GM19328 (cell line): Measurements from ENCODE around the gene NLRC3.
"Not testable (repeated sequence)": the region's sequence is repeated elsewhere in the genome, so short reads cannot be mapped to it uniquely, and the experiment has no call there.

Experiments used
- ATAC-seq: cut with Tn5 transposase; IDR thresholded peaks from one replicate; pipeline ENCODE4 v1.9.1; 2021; ENCODE audit warnings: mild to moderate bottlenecking, moderate library complexity; ENCODE audit not compliant: unreplicated experiment

Gene NLRC3, protein sequence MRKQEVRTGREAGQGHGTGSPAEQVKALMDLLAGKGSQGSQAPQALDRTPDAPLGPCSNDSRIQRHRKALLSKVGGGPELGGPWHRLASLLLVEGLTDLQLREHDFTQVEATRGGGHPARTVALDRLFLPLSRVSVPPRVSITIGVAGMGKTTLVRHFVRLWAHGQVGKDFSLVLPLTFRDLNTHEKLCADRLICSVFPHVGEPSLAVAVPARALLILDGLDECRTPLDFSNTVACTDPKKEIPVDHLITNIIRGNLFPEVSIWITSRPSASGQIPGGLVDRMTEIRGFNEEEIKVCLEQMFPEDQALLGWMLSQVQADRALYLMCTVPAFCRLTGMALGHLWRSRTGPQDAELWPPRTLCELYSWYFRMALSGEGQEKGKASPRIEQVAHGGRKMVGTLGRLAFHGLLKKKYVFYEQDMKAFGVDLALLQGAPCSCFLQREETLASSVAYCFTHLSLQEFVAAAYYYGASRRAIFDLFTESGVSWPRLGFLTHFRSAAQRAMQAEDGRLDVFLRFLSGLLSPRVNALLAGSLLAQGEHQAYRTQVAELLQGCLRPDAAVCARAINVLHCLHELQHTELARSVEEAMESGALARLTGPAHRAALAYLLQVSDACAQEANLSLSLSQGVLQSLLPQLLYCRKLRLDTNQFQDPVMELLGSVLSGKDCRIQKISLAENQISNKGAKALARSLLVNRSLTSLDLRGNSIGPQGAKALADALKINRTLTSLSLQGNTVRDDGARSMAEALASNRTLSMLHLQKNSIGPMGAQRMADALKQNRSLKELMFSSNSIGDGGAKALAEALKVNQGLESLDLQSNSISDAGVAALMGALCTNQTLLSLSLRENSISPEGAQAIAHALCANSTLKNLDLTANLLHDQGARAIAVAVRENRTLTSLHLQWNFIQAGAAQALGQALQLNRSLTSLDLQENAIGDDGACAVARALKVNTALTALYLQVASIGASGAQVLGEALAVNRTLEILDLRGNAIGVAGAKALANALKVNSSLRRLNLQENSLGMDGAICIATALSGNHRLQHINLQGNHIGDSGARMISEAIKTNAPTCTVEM

GRCh38 chr16:3577302-3577752 lies at the start of gene NLRC3:
TSS of gene NLRC3 (minus strand) at chr16:3577403. CDS start at chr16:3565036, 12,367 bp downstream.
- no peak for ATAC-seq

GRCh38 chr16:3625911-3626732 lies 48.9 kb upstream of the NLRC3 start:
- no peak for ATAC-seq

- no peak for ATAC-seq
Observed at GRCh38 chr16:3625331-3625730, 48.1 kb upstream of the NLRC3 start.

- ATAC-seq, result no peak
Observed at GRCh38 chr16:3623642-3624041, 46.4 kb upstream of the NLRC3 start.

DNA sequence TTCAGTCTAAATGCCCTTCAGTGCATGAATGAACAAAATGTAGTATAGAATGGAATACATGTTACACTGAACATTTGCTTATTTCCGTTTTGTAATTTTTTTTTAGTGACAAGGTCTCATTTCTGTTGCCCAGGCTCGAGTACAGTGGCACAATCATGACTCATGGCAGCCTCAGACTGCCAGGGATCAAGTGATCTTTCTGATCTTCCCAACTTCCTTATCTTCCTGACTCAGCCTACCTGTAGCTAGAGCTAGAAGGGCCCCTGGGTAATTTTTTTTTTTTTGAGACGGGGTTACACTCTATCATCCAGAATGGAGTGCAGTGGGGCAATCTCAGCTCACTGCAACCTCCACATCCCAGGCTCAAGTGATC lies 41.6 kb upstream of the NLRC3 start:
- no peak for ATAC-seq

DNA sequence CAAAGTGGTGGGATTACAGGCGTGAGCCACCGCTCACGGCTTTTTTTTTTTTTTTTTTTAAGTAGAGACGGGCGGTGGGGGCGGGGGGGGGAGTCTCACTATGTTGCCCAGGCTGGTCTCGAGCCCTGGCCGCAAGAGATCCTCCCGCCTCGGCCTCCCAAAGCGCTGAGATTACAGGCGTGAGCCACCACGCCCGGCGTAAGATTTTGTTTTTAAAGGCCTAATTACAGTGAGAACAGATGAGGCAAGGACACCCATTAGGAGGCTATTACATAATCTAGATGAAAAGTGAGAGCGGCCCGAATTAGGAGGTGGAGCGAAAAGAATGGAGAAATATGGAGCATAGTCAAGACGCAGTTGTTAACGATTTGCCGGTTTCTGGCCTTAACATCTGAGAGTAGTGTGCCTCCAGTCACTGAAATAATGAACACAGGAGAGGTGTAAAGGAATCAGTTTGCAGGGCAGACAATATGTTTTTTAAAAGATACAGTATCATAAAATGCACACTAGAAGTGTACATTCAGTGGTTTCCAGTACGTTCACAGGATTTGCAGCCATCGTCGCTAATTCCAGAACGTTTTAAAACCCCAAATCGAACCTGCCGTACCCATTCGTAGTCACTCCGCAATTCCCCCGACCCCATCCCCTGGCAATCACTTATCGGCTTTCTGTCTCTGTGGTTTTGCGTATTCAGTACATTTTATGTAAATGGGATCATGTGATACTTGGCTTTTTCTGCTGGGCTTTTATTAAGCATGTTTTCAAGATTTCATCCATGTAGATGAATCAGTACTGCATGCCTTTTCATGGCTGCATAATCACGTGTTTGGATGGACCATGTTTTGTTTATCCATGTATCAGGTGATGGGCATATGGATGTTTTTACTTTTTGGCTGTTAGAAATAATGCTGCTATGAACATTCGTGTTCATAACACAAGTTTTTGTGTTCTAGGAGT lies 35.6 kb upstream of the NLRC3 start:
- ATAC-seq, result no peak

DNA sequence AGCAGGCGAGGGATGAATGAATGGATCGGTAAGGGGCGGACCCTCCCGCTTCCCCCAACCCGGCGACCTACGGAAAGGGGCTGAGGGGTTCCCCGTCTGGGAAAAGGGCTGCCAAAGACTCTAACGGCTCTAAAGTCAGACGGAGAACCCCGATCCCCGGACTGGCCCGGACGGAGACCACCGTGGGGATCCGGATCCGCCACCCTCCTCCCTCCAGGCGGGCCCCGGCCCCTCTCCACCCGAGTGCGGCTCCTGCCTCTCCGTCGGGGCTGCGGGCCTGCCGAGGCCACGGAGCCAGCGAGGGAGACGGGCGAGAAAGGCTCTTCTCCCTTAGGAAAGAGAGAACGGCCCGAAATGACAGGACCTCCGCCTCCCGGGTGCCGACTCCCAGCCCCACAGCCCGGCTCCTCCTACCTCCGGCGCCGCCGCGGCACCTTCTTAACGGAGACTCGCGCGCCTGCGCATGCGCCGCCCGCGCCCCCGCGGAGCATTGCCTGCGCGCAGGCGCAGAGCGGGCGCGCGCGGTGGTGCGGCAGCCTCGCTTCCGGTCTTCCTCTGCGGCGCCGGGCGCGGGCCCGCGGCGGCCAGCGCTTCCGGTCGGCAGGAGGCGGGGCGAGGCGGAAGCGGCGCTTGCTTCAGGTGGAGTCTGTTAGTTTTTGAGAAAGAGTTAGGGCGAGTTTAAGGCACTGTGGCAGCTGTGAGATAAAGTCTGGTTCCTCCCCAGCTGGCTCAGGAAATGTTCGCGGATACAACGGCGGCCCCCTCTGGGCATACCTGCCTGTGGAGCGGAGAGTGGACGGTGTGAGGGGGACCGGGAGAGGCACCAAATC lies 34.2 kb upstream of the NLRC3 start, which contains the start of gene SLX4:
Gene SLX4 (minus strand): TSS at position 461 of the 830 bp plus-strand sequence. CDS start 2,642 bp downstream, outside the sequence.
- peak; percentile 89 for ATAC-seq

DNA sequence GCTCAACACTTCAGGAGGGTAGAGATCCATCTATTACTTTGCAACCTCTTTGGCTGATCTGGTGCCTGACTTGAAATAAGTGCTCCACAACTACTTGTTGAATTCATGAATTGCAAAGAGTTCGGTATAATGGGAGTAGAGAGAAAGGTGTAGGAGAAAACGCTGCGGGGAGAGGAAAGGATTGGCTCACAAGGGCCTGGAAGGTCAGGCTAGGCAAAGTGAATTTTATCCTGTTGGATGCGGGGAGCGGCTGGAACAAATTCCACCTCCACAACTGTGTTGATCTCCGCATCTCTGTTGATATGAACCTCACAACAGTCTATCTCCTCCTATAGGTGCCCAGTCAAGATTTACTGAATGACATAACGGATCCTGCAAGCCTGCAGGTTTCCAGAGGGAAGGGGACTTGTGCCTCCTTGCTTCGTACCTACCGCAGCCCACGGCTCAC lies 33.5 kb upstream of the NLRC3 start:
- ATAC-seq, result no peak

- no peak for ATAC-seq
Observed at GRCh38 chr16:3609895-3610697, 32.9 kb upstream of the NLRC3 start.

- not testable (repeated sequence) for ATAC-seq
Observed at GRCh38 chr16:3608976-3609375, 31.8 kb upstream of the NLRC3 start.

GRCh38 chr16:3608069-3608468 lies 30.9 kb upstream of the NLRC3 start:
- no peak for ATAC-seq

DNA sequence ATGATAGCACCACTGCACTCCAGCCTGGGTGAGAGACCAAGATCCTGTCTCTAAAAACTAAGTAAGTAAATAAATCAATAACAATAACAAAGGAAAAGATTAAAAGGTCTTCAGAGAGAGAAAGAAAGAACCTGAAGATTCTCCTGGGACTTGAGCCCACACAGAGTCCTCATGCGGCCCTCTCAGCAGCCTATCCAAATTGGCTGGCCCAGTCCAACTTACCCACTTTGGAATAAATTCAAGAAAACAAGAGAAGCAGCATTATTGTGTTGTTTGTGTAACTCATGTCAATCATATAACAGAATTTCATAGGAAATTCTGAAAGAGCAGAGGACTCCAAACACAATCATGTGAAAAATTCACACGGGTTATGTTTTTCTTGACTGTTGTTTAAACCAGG lies 30.4 kb upstream of the NLRC3 start:
- ATAC-seq, result no peak

- ATAC-seq, result no peak
Observed at GRCh38 chr16:3607161-3607560, 30.0 kb upstream of the NLRC3 start.

DNA sequence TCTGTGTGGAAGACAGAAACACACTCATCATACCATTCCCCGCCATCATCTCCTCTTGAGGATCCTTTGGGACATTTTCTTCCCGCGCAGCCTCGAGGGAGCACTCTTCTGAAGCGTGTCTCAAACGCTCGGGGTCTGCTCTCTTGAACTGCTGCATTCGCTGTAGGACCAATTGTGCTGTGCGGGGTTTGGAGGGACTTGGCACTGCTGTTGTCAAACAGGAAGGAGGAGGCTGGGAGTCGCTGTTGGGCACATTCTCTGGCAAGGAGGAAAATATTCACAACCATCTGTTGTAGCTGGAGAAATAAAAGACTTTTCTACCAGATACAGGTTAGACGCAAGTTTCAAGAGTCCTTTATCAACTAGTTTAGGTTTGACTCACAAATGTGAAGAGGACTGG lies 29.2 kb upstream of the NLRC3 start:
- ATAC-seq, result no peak

DNA sequence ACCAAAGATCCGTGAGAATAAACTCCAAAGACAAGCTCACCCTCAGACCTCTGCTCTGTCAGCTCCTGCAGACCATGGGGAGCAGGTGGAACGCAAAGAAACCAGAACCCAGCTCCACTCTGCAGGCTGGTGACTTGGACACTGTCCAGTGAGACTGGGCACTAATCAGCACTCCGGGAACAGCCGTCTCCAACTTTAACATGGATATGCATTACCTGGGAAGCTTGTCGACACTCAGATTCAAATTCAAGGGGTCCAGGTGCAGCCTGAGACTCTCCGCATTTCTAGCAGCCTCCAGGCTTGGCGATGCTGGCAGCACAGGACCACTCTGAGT lies 25.1 kb upstream of the NLRC3 start:
- ATAC-seq, result no peak

- no peak for ATAC-seq
Observed at GRCh38 chr16:3601614-3602319, 24.6 kb upstream of the NLRC3 start.

DNA sequence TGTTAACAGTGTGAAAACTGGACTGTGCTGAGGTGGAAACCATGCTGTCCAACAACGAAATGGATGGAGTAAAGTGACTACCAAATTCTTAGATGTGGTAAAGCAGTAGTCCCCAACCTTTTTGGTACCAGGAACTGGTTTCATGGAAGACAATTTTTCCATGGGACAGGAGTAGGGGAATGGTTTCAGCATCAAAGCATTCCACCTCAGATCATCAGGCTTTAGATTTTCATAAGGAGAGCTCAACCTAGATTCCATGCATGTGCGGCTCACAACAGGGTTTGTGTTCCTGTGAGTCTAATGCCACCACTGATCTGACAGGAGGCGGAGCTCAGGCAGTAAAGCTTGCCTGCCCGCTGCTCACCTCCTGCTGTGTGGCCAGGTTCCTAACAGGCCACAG lies 22.7 kb upstream of the NLRC3 start:
- ATAC-seq, result no peak
